Fibroblast of lung (primary cell): ENCODE results near the gene POLR1B. TPM values are rescaled to one million over a fixed set of nuclear protein-coding genes. Genes with fewer than 3 reads are reported as not detected.

Source experiments
- DNase-seq, 2 donors: peaks; one replicate each; pipeline versions ENCODE4 v3.0.0 to v3.0.0-alpha.2; 2010; ENCODE audit warnings: low read depth in 2 of 2
- H2AFZ ChIP-seq: 2 replicates; pipeline ENCODE4 v1.5.1; 2012; ENCODE audit warnings: low read length, control low read depth, inconsistent platforms
- H3K27ac ChIP-seq: 2 replicates; pipeline ENCODE4 v1.5.1; 2011; ENCODE audit warnings: low read length, control low read depth; ENCODE audit not compliant: insufficient read depth
- H3K27me3 ChIP-seq: 2 replicates; pipeline ENCODE4 v1.5.1; 2011; ENCODE audit warnings: mild to moderate bottlenecking, low read length; ENCODE audit not compliant: control insufficient read depth, insufficient read depth
- H3K36me3 ChIP-seq: 2 replicates; pipeline ENCODE4 v1.5.1; 2011; ENCODE audit warnings: low read length; ENCODE audit not compliant: control insufficient read depth, insufficient read depth
- H3K4me1 ChIP-seq: 2 replicates; pipeline ENCODE4 v1.5.1; 2011; ENCODE audit warnings: low read length; ENCODE audit not compliant: control insufficient read depth, insufficient read depth; ENCODE audit errors: extremely low read depth
- H3K4me2 ChIP-seq: 2 replicates; pipeline ENCODE4 v1.5.1; 2011; ENCODE audit warnings: low read length, control low read depth; ENCODE audit not compliant: insufficient read depth; ENCODE audit errors: extremely low read depth
- H3K4me3 ChIP-seq, 4 experiments: fragments of 200-600 bp in 1 of 4; sonication (generic) in 1 of 4; replicated peaks in 1 of 4; 2 replicates each; pipeline ENCODE4 v1.5.1; 2011 to 2016; ENCODE audit warnings: low read length in 4 of 4, low read depth in 3 of 4, mild to moderate bottlenecking in 3 of 4, control low read depth in 2 of 4, inconsistent platforms in 1 of 4, mixed read lengths in 1 of 4; ENCODE audit not compliant: insufficient read depth in 1 of 4; ENCODE audit errors: control extremely low read depth in 1 of 4
- H3K79me2 ChIP-seq: 2 replicates; pipeline ENCODE4 v1.5.1; 2012; ENCODE audit warnings: mild to moderate bottlenecking, low read length, inconsistent platforms; ENCODE audit not compliant: control insufficient read depth, insufficient read depth
- H3K9ac ChIP-seq: 2 replicates; pipeline ENCODE4 v1.5.1; 2011; ENCODE audit warnings: mild to moderate bottlenecking, low read length, control low read depth; ENCODE audit not compliant: insufficient read depth
- H3K9me3 ChIP-seq: 2 replicates; pipeline ENCODE4 v1.5.1; 2012; ENCODE audit warnings: low read depth, low read length; ENCODE audit not compliant: control insufficient read depth, insufficient read depth
- H4K20me1 ChIP-seq: 2 replicates; pipeline ENCODE4 v1.5.1; 2011; ENCODE audit warnings: low read length; ENCODE audit not compliant: control insufficient read depth, insufficient read depth; ENCODE audit errors: extremely low read depth
- EZH2 ChIP-seq: IDR thresholded peaks from 2 replicates; pipeline ENCODE4 v1.5.1; 2012; ENCODE audit warnings: low read length, control low read depth, mild to moderate bottlenecking; ENCODE audit errors: missing control alignments
- polyA plus RNA-seq, 2 donors: library from polyadenylated mRNA; depleted of rRNA in 1 of 2; stranded (reverse) in 1 of 2; unstranded in 1 of 2; fragments of >200 nt; gene quantifications; 2 replicates each; pipeline ENCODE4 v1.2.1, GENCODE V29; 2011 to 2012; ENCODE audit warnings: missing spikeins in 1 of 2
- total RNA-seq: library from RNA; depleted of rRNA; stranded (reverse); fragments of >200 nt; gene quantifications from 2 replicates; pipeline ENCODE4 v1.2.1, GENCODE V29; 2014
- TF ChIP-seq, protein P1 (sequence below), 2 donors: IDR thresholded peaks in 1 of 2; conservative IDR thresholded peaks in 1 of 2; 1 replicate in 1 of 2; 2 replicates in 1 of 2; pipeline ENCODE4 v1.5.1; 2011 to 2012; ENCODE audit warnings: low read length in 2 of 2, control low read depth in 1 of 2, inconsistent platforms in 1 of 2, low read depth in 1 of 2, mild to moderate bottlenecking in 1 of 2

Gene POLR1B
- total and polyA plus RNA-seq, 2 donors (not counting 1 experiment from before 2014, with no cell fraction given), result 12.2 to 15.5 TPM

DNA sequence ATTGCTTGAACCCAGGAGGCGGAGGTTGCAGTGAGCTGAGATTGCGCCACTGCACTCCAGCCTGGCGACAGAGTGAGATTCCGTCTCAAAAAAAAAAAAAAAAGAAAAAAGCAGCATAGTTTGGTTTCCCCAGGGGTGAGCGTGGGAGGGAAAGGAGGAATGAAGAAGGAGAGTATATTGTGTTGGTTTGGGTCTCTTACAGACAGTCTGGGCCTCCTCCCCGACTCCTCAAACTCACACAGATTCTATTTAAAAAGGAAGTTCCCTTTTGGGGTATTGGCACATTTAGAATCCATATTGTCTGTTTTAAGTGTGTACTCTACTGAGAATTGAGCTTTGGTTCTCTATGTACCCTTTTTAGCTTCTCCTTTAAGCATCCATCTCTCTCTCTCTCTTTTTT, 76.1 kb downstream of the POLR1B start:
- H3K4me1 ChIP-seq, result peaks cover 9% of the 10 kb centered on the region
- no peak overlapping the region for H3K4me3 ChIP-seq
- no peak for TF ChIP-seq EZH2
- TF ChIP-seq, protein P1, sequence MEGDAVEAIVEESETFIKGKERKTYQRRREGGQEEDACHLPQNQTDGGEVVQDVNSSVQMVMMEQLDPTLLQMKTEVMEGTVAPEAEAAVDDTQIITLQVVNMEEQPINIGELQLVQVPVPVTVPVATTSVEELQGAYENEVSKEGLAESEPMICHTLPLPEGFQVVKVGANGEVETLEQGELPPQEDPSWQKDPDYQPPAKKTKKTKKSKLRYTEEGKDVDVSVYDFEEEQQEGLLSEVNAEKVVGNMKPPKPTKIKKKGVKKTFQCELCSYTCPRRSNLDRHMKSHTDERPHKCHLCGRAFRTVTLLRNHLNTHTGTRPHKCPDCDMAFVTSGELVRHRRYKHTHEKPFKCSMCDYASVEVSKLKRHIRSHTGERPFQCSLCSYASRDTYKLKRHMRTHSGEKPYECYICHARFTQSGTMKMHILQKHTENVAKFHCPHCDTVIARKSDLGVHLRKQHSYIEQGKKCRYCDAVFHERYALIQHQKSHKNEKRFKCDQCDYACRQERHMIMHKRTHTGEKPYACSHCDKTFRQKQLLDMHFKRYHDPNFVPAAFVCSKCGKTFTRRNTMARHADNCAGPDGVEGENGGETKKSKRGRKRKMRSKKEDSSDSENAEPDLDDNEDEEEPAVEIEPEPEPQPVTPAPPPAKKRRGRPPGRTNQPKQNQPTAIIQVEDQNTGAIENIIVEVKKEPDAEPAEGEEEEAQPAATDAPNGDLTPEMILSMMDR (conservative IDR thresholded peaks at IDR 0.05 in 1 of 2, IDR thresholded peaks at IDR 0.05 in 1 of 2; ENCODE audit: low read depth in 1 of 2, low read length in 2 of 2), result no peak
- H2AFZ ChIP-seq, result no peak overlapping the region
- no peak overlapping the region for H3K27ac ChIP-seq
- no peaks in the 10 kb centered on the region for H3K36me3 ChIP-seq
- no peak overlapping the region for H3K9ac ChIP-seq
- no peaks in the 10 kb centered on the region for H3K79me2 ChIP-seq
- no peaks in the 10 kb centered on the region for H3K27me3 ChIP-seq
- no peaks in the 10 kb centered on the region for H3K9me3 ChIP-seq
- no peaks in the 10 kb centered on the region for H4K20me1 ChIP-seq
- H3K4me2 ChIP-seq, result no peak overlapping the region
- DNase-seq, result no peak

DNA sequence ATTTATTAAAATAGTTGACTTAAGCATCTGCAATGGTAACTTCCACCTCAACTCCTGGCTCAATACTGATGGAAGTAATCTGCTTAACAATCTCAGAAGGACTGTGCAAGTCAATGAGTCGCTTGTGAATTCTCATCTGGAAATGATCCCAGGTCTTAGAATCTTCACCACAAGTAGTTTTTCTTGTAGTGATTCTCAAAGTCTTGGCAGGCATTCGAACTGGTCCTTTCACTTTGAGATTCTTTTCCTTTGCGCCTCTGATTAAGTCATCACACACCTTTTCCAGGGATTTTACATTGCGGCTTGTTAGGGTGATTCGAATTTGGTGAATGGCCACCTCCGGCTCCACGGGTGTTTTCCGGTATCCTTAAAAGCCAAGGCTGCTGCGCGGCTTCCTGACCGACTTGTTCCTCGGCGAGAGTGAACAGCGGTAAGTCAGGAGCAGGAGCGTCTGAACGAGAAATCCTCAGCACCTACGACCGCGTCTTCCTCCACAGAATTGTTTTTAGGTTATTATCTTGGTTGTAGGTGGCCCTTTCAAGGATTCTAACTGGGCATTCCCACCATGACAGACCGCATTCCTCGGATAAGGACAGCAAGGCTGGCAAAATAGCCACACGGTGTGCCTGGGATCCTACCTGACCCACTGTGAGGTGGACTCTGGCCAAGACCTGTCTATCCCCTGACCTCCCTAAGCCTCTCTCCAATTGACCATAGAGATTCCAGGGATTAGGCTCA, 79.7 kb downstream of the POLR1B start:
- H2AFZ ChIP-seq, result no peak overlapping the region
- no peaks in the 10 kb centered on the region for H3K27me3 ChIP-seq
- H3K9ac ChIP-seq, result no peak overlapping the region
- H3K9me3 ChIP-seq, result no peaks in the 10 kb centered on the region
- TF ChIP-seq, protein P1 (conservative IDR thresholded peaks at IDR 0.05 in 1 of 2, IDR thresholded peaks at IDR 0.05 in 1 of 2; ENCODE audit: low read depth in 1 of 2, low read length in 2 of 2), result no peak
- TF ChIP-seq EZH2, result no peak
- H3K27ac ChIP-seq, result peak overlapping the region; percentile 94
- peak; percentile 87 to 95 for DNase-seq
- peaks cover 32% of the 10 kb centered on the region for H3K4me1 ChIP-seq
- H3K4me2 ChIP-seq, result peak overlapping the region; percentile 66
- no peaks in the 10 kb centered on the region for H3K36me3 ChIP-seq
- H4K20me1 ChIP-seq, result no peaks in the 10 kb centered on the region
- no peaks in the 10 kb centered on the region for H3K79me2 ChIP-seq
- no peak overlapping the region for H3K4me3 ChIP-seq

DNA sequence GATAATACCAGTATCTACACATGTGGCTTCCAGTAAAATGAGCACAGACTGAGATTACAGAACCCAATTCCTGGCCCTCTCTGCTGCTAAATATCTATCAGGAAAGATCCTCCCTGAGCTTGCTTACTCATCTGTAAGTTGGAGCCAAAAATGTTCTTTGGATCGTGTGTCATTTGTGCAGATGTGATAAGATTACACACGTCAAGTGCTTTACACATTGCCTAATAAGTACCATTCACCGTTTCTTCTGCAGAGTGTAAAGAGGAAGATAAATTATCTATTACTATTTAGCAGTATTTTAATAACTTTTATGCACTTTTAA, 80.2 kb downstream of the POLR1B start:
- Histone ChIP-seq H3K79me2 (no peaks in the 10 kb centered on the region), H3K36me3 (no peaks in the 10 kb centered on the region), H3K4me1 (peaks cover 36% of the 10 kb centered on the region), H3K4me3 (no peak overlapping the region), H4K20me1 (no peaks in the 10 kb centered on the region), H3K9me3 (no peaks in the 10 kb centered on the region), H3K4me2 (peak overlapping the region; percentile 66), H3K27me3 (no peaks in the 10 kb centered on the region), H3K27ac (peak overlapping the region; percentile 94), H3K9ac (no peak overlapping the region), H2AFZ (no peak overlapping the region)
- peak; percentile 96 to 97 for DNase-seq
- TF ChIP-seq, protein P1 (conservative IDR thresholded peaks at IDR 0.05 in 1 of 2, IDR thresholded peaks at IDR 0.05 in 1 of 2; ENCODE audit: low read depth in 1 of 2, low read length in 2 of 2), result no peak
- TF ChIP-seq EZH2, result no peak
